Hepatocyte (in vitro differentiated cells): ENCODE measurements around the gene CEBPG. TPM values are rescaled to one million over a fixed set of nuclear protein-coding genes. Genes with fewer than 3 reads are reported as not detected.

Experiments used
- DNase-seq: peaks from one replicate; pipeline ENCODE4 v3.0.0-alpha.2; 2016; ENCODE audit warnings: low spot score
- H2AFZ ChIP-seq: fragments of 200-600 bp; sonication (generic); 2 replicates; pipeline ENCODE4 v1.6.0; 2016; ENCODE audit warnings: antibody characterized with exemption, mild to moderate bottlenecking
- H3K27ac ChIP-seq: fragments of 200-600 bp; sonication (generic); 2 replicates; pipeline ENCODE4 v1.5.1; 2016; ENCODE audit warnings: mild to moderate bottlenecking
- H3K27me3 ChIP-seq: fragments of 200-600 bp; sonication (generic); 2 replicates; pipeline ENCODE4 v1.6.1; 2016
- H3K36me3 ChIP-seq: fragments of 200-600 bp; sonication (generic); replicated peaks from 2 replicates; pipeline ENCODE4 v1.5.1; 2016; ENCODE audit warnings: low read depth; ENCODE audit not compliant: insufficient read depth
- H3K4me1 ChIP-seq: fragments of 200-600 bp; sonication (generic); 2 replicates; pipeline ENCODE4 v1.5.1; 2016; ENCODE audit warnings: mild to moderate bottlenecking, moderate library complexity; ENCODE audit not compliant: insufficient read depth
- H3K4me2 ChIP-seq: fragments of 200-600 bp; sonication (generic); 2 replicates; pipeline ENCODE4 v1.6.0; 2016
- H3K4me3 ChIP-seq: fragments of 200-600 bp; sonication (generic); 2 replicates; pipeline ENCODE4 v1.5.1; 2016; ENCODE audit warnings: mild to moderate bottlenecking
- H3K79me2 ChIP-seq: fragments of 200-600 bp; sonication (generic); 2 replicates; pipeline ENCODE4 v1.6.0; 2017; ENCODE audit warnings: mild to moderate bottlenecking
- H3K9me2 ChIP-seq: fragments of 200-600 bp; sonication (generic); replicated peaks from 2 replicates; pipeline ENCODE4 v1.6.0; 2017; ENCODE audit warnings: mild to moderate bottlenecking; ENCODE audit not compliant: insufficient read depth
- H3K9me3 ChIP-seq: fragments of 200-600 bp; sonication (generic); 2 replicates; pipeline ENCODE4 v1.5.1; 2016; ENCODE audit warnings: low read depth, mild to moderate bottlenecking
- H4K20me1 ChIP-seq: fragments of 200-600 bp; sonication (generic); 2 replicates; pipeline ENCODE4 v1.6.0; 2016; ENCODE audit warnings: mild to moderate bottlenecking; ENCODE audit not compliant: insufficient read depth, poor library complexity, severe bottlenecking
- CTCF ChIP-seq: fragments of 200-600 bp; sonication (generic); IDR thresholded peaks from 2 replicates; pipeline ENCODE4 v1.5.1; 2016; ENCODE audit warnings: antibody characterized with exemption, mild to moderate bottlenecking; ENCODE audit not compliant: poor library complexity
- EZH2 ChIP-seq: fragments of 200-600 bp; sonication (generic); IDR thresholded peaks from 2 replicates; pipeline ENCODE4 v1.6.1; 2016; ENCODE audit warnings: antibody characterized with exemption, mild to moderate bottlenecking, borderline replicate concordance
- EZH2phosphoT487 ChIP-seq: fragments of 200-600 bp; sonication (generic); IDR thresholded peaks from one replicate; pipeline ENCODE4 v1.6.1; 2018; ENCODE audit warnings: antibody characterized with exemption, mild to moderate bottlenecking, low read depth, moderate library complexity; ENCODE audit not compliant: unreplicated experiment, severe bottlenecking
- WGBS: methylation state at CpG from one replicate; pipeline ENCODE4 v1.1.6; 2016; ENCODE audit warnings: low lambda C conversion rate; ENCODE audit errors: missing lambda C conversion rate; 5-methylcytosine and 5-hydroxymethylcytosine counted together
- polyA plus RNA-seq: library from polyadenylated mRNA; unstranded; fragments of >200 nt; fragmentation: Nextera tagmentation; extraction: Ambion mirVana; gene quantifications from 2 replicates; pipeline ENCODE4 v1.2.1, GENCODE V29; 2016
- total RNA-seq: library from RNA; depleted of rRNA; stranded (reverse); fragments of >200 nt; gene quantifications from 2 replicates; pipeline ENCODE4 v1.2.3, GENCODE V29; 2014

Gene CEBPG
- total and polyA plus RNA-seq, 2 experiments from 2014 or later: 33.1 to 69.5 TPM

- no peaks in the 10 kb centered on the region for H3K9me2 ChIP-seq
- no peaks in the 10 kb centered on the region for H3K79me2 ChIP-seq
- no peak overlapping the region for H3K4me2 ChIP-seq
- no peaks in the 10 kb centered on the region for H4K20me1 ChIP-seq
- no peaks in the 10 kb centered on the region for H3K9me3 ChIP-seq
- WGBS: 88% methylated on average over 3 of the region's 3 CpGs
- no peaks in the 10 kb centered on the region for H3K27me3 ChIP-seq
- no peaks in the 10 kb centered on the region for H3K36me3 ChIP-seq
- no peak for DNase-seq
- peaks cover 12% of the 10 kb centered on the region for H3K4me1 ChIP-seq
- TF ChIP-seq EZH2phosphoT487 (no peak), EZH2 (no peak), CTCF (peak; percentile 17)
- H3K4me3 ChIP-seq: no peak overlapping the region
- H2AFZ ChIP-seq: no peak overlapping the region
- H3K27ac ChIP-seq: no peak overlapping the region
Observed at GRCh38 chr19:33333642-33334041, 39.9 kb upstream of the CEBPG start.

- TF ChIP-seq CTCF: no peak
- TF ChIP-seq EZH2: no peak
- TF ChIP-seq EZH2phosphoT487: no peak
- no peaks in the 10 kb centered on the region for H3K9me2 ChIP-seq
- H3K36me3 ChIP-seq: no peaks in the 10 kb centered on the region
- 100% methylated on average over 3 of the region's 3 CpGs for WGBS
- H3K4me2 ChIP-seq: no peak overlapping the region
- H3K4me3 ChIP-seq: no peak overlapping the region
- no peaks in the 10 kb centered on the region for H3K27me3 ChIP-seq
- H3K9me3 ChIP-seq: no peaks in the 10 kb centered on the region
- no peaks in the 10 kb centered on the region for H4K20me1 ChIP-seq
- DNase-seq: no peak
- H3K27ac ChIP-seq: no peak overlapping the region
- no peak overlapping the region for H2AFZ ChIP-seq
- H3K79me2 ChIP-seq: no peaks in the 10 kb centered on the region
- peaks cover 12% of the 10 kb centered on the region for H3K4me1 ChIP-seq
Observed at GRCh38 chr19:33334271-33334670, 39.2 kb upstream of the CEBPG start.

- Histone ChIP-seq H3K36me3 (no peaks in the 10 kb centered on the region), H3K9me2 (no peaks in the 10 kb centered on the region), H3K9me3 (no peaks in the 10 kb centered on the region), H2AFZ (no peak overlapping the region), H3K4me3 (no peak overlapping the region), H3K27ac (no peak overlapping the region), H3K79me2 (no peaks in the 10 kb centered on the region), H3K4me2 (no peak overlapping the region), H3K4me1 (peaks cover 4% of the 10 kb centered on the region), H4K20me1 (no peaks in the 10 kb centered on the region), H3K27me3 (no peaks in the 10 kb centered on the region)
- DNase-seq: no peak
- WGBS: 69% methylated on average over 5 of the region's 5 CpGs
- TF ChIP-seq CTCF (no peak), EZH2phosphoT487 (no peak), EZH2 (no peak)
Observed at GRCh38 chr19:33335446-33335845, 38.1 kb upstream of the CEBPG start.
